ENCODE measurements around the gene WIPF3. TPM values are rescaled to one million over a fixed set of nuclear protein-coding genes. Genes with fewer than 3 reads are reported as not detected.

WIPF3 gene
- total RNA-seq, 1 donor from 2014 or later, result 4.0 TPM

DNA sequence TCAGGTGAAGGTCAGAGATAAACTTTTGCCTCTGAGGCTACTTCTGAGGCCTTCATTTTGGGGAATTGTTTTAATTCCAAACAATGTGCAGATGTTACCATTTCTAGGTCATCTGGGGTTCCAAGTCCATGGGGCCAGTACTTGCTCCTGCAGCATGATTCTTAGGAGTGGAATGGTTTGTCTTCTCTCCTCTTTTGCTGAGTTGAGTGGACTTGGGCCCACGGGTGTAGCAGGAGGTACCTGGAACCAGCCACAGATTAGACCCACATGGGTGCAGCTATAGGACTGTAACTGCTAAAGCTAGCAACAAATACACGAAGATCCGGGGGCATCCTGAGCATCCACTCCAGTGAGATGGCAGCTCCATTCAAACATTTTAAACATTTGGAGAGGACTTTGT is 41.6 kb downstream of the WIPF3 start:
- peaks cover 19% of the 10 kb centered on the region for H3K4me1 Mint-ChIP-seq
- TF ChIP-seq, protein P1, sequence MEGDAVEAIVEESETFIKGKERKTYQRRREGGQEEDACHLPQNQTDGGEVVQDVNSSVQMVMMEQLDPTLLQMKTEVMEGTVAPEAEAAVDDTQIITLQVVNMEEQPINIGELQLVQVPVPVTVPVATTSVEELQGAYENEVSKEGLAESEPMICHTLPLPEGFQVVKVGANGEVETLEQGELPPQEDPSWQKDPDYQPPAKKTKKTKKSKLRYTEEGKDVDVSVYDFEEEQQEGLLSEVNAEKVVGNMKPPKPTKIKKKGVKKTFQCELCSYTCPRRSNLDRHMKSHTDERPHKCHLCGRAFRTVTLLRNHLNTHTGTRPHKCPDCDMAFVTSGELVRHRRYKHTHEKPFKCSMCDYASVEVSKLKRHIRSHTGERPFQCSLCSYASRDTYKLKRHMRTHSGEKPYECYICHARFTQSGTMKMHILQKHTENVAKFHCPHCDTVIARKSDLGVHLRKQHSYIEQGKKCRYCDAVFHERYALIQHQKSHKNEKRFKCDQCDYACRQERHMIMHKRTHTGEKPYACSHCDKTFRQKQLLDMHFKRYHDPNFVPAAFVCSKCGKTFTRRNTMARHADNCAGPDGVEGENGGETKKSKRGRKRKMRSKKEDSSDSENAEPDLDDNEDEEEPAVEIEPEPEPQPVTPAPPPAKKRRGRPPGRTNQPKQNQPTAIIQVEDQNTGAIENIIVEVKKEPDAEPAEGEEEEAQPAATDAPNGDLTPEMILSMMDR (conservative IDR thresholded peaks at IDR 0.05), result no peak
- H3K27me3 Mint-ChIP-seq (ENCODE audit: low read depth), result no peaks in the 10 kb centered on the region
- no peak for DNase-seq (ENCODE audit: low read depth, low spot score)
- no peak overlapping the region for H3K4me3 Mint-ChIP-seq
- no peaks in the 10 kb centered on the region for H3K9me3 Mint-ChIP-seq
- peaks cover 2% of the 10 kb centered on the region for H3K36me3 Mint-ChIP-seq (ENCODE audit: low read depth)
- no peak overlapping the region for H3K27ac Mint-ChIP-seq (ENCODE audit: unreplicated experiment)

DNA sequence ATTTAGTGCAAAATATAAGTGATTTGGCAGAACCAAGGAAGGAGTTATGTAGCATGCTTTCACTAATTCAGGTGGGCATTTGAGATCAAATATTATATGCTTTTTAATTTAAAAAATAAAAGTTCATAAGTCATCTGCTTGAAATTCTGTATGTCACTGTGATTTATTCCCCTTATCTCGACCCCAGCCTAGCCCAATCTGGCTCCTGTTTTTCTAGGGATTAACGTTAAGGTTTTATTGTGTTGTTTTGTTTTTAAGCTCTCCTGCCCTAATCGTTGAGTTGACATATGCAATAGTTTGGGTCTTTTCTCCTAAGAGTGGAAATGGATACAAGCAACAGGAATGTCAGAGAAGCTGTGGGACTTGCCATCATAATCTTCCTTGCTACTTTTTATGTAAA is 42.6 kb downstream of the WIPF3 start:
- TF ChIP-seq, protein P1 (conservative IDR thresholded peaks at IDR 0.05), result no peak
- Mint-ChIP-seq H3K36me3 (ENCODE audit: low read depth) (peaks cover 2% of the 10 kb centered on the region), H3K27ac (ENCODE audit: unreplicated experiment) (no peak overlapping the region), H3K27me3 (ENCODE audit: low read depth) (no peaks in the 10 kb centered on the region), H3K9me3 (no peaks in the 10 kb centered on the region), H3K4me3 (no peak overlapping the region), H3K4me1 (peaks cover 9% of the 10 kb centered on the region)
- DNase-seq (ENCODE audit: low read depth, low spot score), result no peak

DNA sequence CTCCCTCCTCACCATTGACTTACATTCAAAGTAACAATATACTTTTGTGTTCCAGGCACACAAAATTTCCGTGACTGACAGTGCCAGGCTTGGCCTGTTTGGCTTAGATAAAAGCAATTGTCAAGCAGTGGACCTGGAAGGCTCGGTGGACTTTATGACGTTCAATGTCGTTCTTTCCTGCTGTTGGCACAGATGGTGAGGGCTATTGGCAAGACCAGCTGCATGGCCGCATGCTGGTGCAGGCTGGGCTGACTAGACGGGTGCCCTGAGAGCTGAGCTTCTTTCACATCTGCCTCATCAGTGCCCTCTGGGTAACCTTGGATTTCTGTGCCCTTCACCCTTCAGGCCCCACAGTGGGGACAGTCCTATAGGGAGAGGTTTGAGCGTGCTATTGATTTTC is 45.2 kb downstream of the WIPF3 start:
- Mint-ChIP-seq H3K27ac (ENCODE audit: unreplicated experiment) (no peak overlapping the region), H3K4me3 (no peak overlapping the region), H3K27me3 (ENCODE audit: low read depth) (no peaks in the 10 kb centered on the region), H3K9me3 (no peaks in the 10 kb centered on the region), H3K36me3 (ENCODE audit: low read depth) (peaks cover 2% of the 10 kb centered on the region), H3K4me1 (peaks cover 6% of the 10 kb centered on the region)
- TF ChIP-seq, protein P1 (conservative IDR thresholded peaks at IDR 0.05), result no peak
- DNase-seq (ENCODE audit: low read depth, low spot score), result no peak

DNA sequence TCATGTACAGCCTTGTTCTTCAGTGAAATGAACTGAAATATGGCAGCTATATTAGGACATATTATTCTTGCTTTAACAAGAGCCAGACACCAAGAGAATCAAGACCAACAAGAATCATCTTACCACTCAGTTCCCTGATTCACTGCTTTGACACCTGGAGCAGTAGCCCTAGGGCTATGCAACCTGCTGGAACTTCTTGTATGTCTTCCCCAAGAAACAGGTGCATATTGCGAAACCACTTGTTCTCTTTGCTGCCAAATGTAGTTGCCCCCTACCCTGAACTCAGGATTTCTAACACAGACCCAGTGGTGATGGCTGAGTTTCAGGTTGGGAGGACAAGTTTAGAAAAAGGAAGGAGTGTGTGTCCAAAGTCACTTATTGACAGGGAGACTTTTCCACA is 46.1 kb downstream of the WIPF3 start:
- Mint-ChIP-seq H3K36me3 (ENCODE audit: low read depth) (peaks cover 2% of the 10 kb centered on the region), H3K4me1 (peaks cover 6% of the 10 kb centered on the region), H3K27me3 (ENCODE audit: low read depth) (no peaks in the 10 kb centered on the region)

DNA sequence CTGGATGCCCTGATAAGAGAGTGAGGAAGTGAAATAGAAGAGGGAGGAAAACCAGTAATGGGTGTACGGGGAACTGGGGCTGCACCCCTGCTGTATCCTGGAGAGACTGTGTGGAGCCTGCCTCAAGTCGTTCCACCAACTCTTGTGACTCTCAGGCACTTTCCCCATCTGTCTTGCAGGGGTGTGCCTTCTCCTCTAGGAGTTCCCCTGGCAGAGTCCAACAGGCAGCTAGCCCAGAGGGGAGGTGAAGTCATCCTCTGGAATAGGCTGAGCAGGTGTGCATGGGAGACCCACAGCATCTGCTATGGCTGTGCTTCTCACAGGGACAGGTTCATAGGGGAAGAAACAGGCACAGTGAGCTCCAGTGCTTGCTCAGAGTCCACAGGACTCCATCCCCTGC is 46.8 kb downstream of the WIPF3 start:
- H3K27me3 Mint-ChIP-seq (ENCODE audit: low read depth), result no peaks in the 10 kb centered on the region
- H3K4me3 Mint-ChIP-seq, result no peak overlapping the region
- peaks cover 7% of the 10 kb centered on the region for H3K4me1 Mint-ChIP-seq
- H3K9me3 Mint-ChIP-seq, result no peaks in the 10 kb centered on the region
- no peak for DNase-seq (ENCODE audit: low read depth, low spot score)
- H3K27ac Mint-ChIP-seq (ENCODE audit: unreplicated experiment), result no peak overlapping the region
- TF ChIP-seq, protein P1 (conservative IDR thresholded peaks at IDR 0.05), result no peak
- H3K36me3 Mint-ChIP-seq (ENCODE audit: low read depth), result peaks cover 2% of the 10 kb centered on the region

More for the DNA sequence above, 46.1 kb downstream of the WIPF3 start:
- Mint-ChIP-seq H3K4me3 (no peak overlapping the region), H3K27ac (ENCODE audit: unreplicated experiment) (no peak overlapping the region), H3K9me3 (no peaks in the 10 kb centered on the region)
- TF ChIP-seq, protein P1 (conservative IDR thresholded peaks at IDR 0.05), result no peak
- DNase-seq (ENCODE audit: low read depth, low spot score), result no peak

DNA sequence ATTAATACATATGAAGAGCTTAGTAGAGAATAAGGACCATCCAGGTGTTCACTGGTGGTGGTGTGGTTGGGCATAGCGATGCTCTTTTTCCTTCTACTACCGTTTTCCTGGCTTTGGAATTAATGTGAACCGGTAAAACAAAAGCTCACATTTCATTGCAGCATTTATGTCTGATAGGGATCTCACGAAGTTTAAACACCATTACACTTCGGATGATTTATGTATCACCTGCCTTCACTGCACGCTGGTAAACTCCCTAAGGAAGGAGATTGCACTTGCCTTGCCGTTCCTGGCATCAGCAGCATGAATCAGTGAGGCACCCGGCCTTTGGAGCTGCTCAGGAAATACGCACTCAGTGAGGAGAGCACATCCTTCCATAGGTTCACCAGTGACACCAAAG is 47.5 kb downstream of the WIPF3 start:
- Mint-ChIP-seq H3K9me3 (no peaks in the 10 kb centered on the region), H3K27ac (ENCODE audit: unreplicated experiment) (no peak overlapping the region), H3K4me3 (no peak overlapping the region), H3K36me3 (ENCODE audit: low read depth) (peaks cover 2% of the 10 kb centered on the region), H3K4me1 (peaks cover 14% of the 10 kb centered on the region), H3K27me3 (ENCODE audit: low read depth) (no peaks in the 10 kb centered on the region)
- TF ChIP-seq, protein P1 (conservative IDR thresholded peaks at IDR 0.05), result no peak
- no peak for DNase-seq (ENCODE audit: low read depth, low spot score)
